ENCODE results near the gene PLA2G2C. TPM values are rescaled to one million over a fixed set of nuclear protein-coding genes. Genes with fewer than 3 reads are reported as not detected.

Gene PLA2G2C
- total RNA-seq, 2 experiments from 2014 or later: 0.43 to 0.44 TPM

- H3K4me1 Mint-ChIP-seq (ENCODE audit: low read depth): peaks cover 29% of the 10 kb centered on the region
- peaks cover 5% of the 10 kb centered on the region for H3K27me3 Mint-ChIP-seq
- H3K9me3 Mint-ChIP-seq: peaks cover 11% of the 10 kb centered on the region
- intact Hi-C loops (cut with micrococcal nuclease): no loop called here
- DNase-seq: no peak
- H3K36me3 Mint-ChIP-seq: no peaks in the 10 kb centered on the region
- H3K27ac Mint-ChIP-seq: no peak overlapping the region
- CTCF ChIA-PET: interaction anchor here (0.5 to 7.1 kb wide), 2 partner anchors 12 to 310 kb away, joined by 3 to 60 read pairs; no protein-coding TSS in a partner anchor
- H3K4me3 Mint-ChIP-seq: no peak overlapping the region
- POLR2A ChIA-PET: no interaction called here
Observed at GRCh38 chr1:20182415-20182814, 3.9 kb downstream of the PLA2G2C start.

- Mint-ChIP-seq H3K27me3 (peaks cover 5% of the 10 kb centered on the region), H3K4me1 (ENCODE audit: low read depth) (peaks cover 16% of the 10 kb centered on the region), H3K36me3 (no peaks in the 10 kb centered on the region), H3K27ac (no peak overlapping the region), H3K9me3 (peaks cover 11% of the 10 kb centered on the region), H3K4me3 (no peak overlapping the region)
- no peak for DNase-seq
- intact Hi-C loops (cut with micrococcal nuclease): no loop called here
- ChIA-PET POLR2A (no interaction called here), CTCF (interaction anchor here (1.2 to 7.1 kb wide), 3 partner anchors 14 to 31 kb away, joined by 3 to 60 read pairs (median 9); no protein-coding TSS in a partner anchor)
Observed at GRCh38 chr1:20180844-20181207, 5.5 kb downstream of the PLA2G2C start.

- intact Hi-C loops (cut with micrococcal nuclease): no loop called here
- no peak overlapping the region for H3K27ac Mint-ChIP-seq
- no peak overlapping the region for H3K4me3 Mint-ChIP-seq
- H3K36me3 Mint-ChIP-seq: no peaks in the 10 kb centered on the region
- H3K9me3 Mint-ChIP-seq: peaks cover 11% of the 10 kb centered on the region
- peaks cover 15% of the 10 kb centered on the region for H3K4me1 Mint-ChIP-seq (ENCODE audit: low read depth)
- peaks cover 5% of the 10 kb centered on the region for H3K27me3 Mint-ChIP-seq
- no peak for DNase-seq
- POLR2A ChIA-PET: no interaction called here
- CTCF ChIA-PET: interaction anchor here (0.8 to 7.1 kb wide), 7 partner anchors 9 to 238 kb away, joined by 3 to 60 read pairs (median 4); no protein-coding TSS in a partner anchor
Observed at GRCh38 chr1:20180129-20180843, 6.0 kb downstream of the PLA2G2C start.

- Mint-ChIP-seq H3K27ac (no peak overlapping the region), H3K36me3 (no peaks in the 10 kb centered on the region), H3K27me3 (peaks cover 5% of the 10 kb centered on the region), H3K9me3 (peaks cover 11% of the 10 kb centered on the region), H3K4me3 (no peak overlapping the region), H3K4me1 (ENCODE audit: low read depth) (peaks cover 15% of the 10 kb centered on the region)
- ChIA-PET CTCF (interaction anchor here (0.8 to 7.1 kb wide), 9 partner anchors 8 to 238 kb away, joined by 3 to 60 read pairs (median 4); no protein-coding TSS in a partner anchor), POLR2A (no interaction called here)
- no peak for DNase-seq
- intact Hi-C loops (cut with micrococcal nuclease): no loop called here
Observed at GRCh38 chr1:20179371-20180128, 6.8 kb downstream of the PLA2G2C start.

GRCh38 chr1:20178634-20179370 is 7.5 kb downstream of the PLA2G2C start:
- H3K27ac Mint-ChIP-seq: no peak overlapping the region
- CTCF ChIA-PET: interaction anchor here (1.1 to 7.1 kb wide), 5 partner anchors 9 to 87 kb away, joined by 3 to 60 read pairs (median 5); no protein-coding TSS in a partner anchor
- H3K36me3 Mint-ChIP-seq: no peaks in the 10 kb centered on the region
- H3K4me1 Mint-ChIP-seq (ENCODE audit: low read depth): peaks cover 8% of the 10 kb centered on the region
- intact Hi-C loops (cut with micrococcal nuclease): no loop called here
- H3K27me3 Mint-ChIP-seq: peaks cover 5% of the 10 kb centered on the region
- POLR2A ChIA-PET: no interaction called here
- DNase-seq: no peak
- peaks cover 11% of the 10 kb centered on the region for H3K9me3 Mint-ChIP-seq
- H3K4me3 Mint-ChIP-seq: no peak overlapping the region

GRCh38 chr1:20174937-20175666 is 11.2 kb downstream of the PLA2G2C start:
- H3K27ac Mint-ChIP-seq: no peak overlapping the region
- CTCF ChIA-PET: interaction anchor here (0.9 to 7.8 kb wide), 3 partner anchors 19 to 38 kb away, joined by 3 to 47 read pairs (median 6); no protein-coding TSS in a partner anchor
- no peak for DNase-seq

GRCh38 chr1:20172033-20172590 is 14.2 kb downstream of the PLA2G2C start:
- intact Hi-C loops (cut with micrococcal nuclease): no loop called here
- no peak overlapping the region for H3K27ac Mint-ChIP-seq
- ChIA-PET CTCF (interaction anchor here (0.7 to 7.8 kb wide), 6 partner anchors 8 to 255 kb away, joined by 3 to 47 read pairs (median 4); no protein-coding TSS in a partner anchor), POLR2A (no interaction called here)
- peaks cover 16% of the 10 kb centered on the region for H3K4me1 Mint-ChIP-seq (ENCODE audit: low read depth)
- H3K36me3 Mint-ChIP-seq: no peaks in the 10 kb centered on the region
- no peak for DNase-seq
- H3K9me3 Mint-ChIP-seq: no peaks in the 10 kb centered on the region
- no peak overlapping the region for H3K4me3 Mint-ChIP-seq
- H3K27me3 Mint-ChIP-seq: no peaks in the 10 kb centered on the region

More at GRCh38 chr1:20174937-20175666, 11.2 kb downstream of the PLA2G2C start:
- Mint-ChIP-seq H3K27me3 (no peaks in the 10 kb centered on the region), H3K4me1 (ENCODE audit: low read depth) (peaks cover 16% of the 10 kb centered on the region), H3K9me3 (peaks cover 9% of the 10 kb centered on the region), H3K36me3 (no peaks in the 10 kb centered on the region), H3K4me3 (no peak overlapping the region)
- POLR2A ChIA-PET: no interaction called here
- intact Hi-C loops (cut with micrococcal nuclease): no loop called here

GRCh38 chr1:20169932-20170331 is 16.4 kb downstream of the PLA2G2C start:
- H3K36me3 Mint-ChIP-seq: peaks cover 4% of the 10 kb centered on the region
- no peak overlapping the region for H3K4me3 Mint-ChIP-seq
- H3K27me3 Mint-ChIP-seq: peaks cover 2% of the 10 kb centered on the region
- POLR2A ChIA-PET: no interaction called here
- CTCF ChIA-PET: interaction anchor here (7.8 kb wide), 1 partner anchor 24 kb away, joined by 47 read pairs; no protein-coding TSS in a partner anchor
- peaks cover 4% of the 10 kb centered on the region for H3K9me3 Mint-ChIP-seq
- intact Hi-C loops (cut with micrococcal nuclease): no loop called here
- no peak overlapping the region for H3K27ac Mint-ChIP-seq
- peaks cover 12% of the 10 kb centered on the region for H3K4me1 Mint-ChIP-seq (ENCODE audit: low read depth)
- no peak for DNase-seq

- DNase-seq: no peak
- no peak overlapping the region for H3K27ac Mint-ChIP-seq
- H3K4me3 Mint-ChIP-seq: no peak overlapping the region
- H3K4me1 Mint-ChIP-seq (ENCODE audit: low read depth): peaks cover 9% of the 10 kb centered on the region
- intact Hi-C loops (cut with micrococcal nuclease): no loop called here
- H3K27me3 Mint-ChIP-seq: peaks cover 2% of the 10 kb centered on the region
- peaks cover 13% of the 10 kb centered on the region for H3K9me3 Mint-ChIP-seq
- POLR2A ChIA-PET: no interaction called here
- CTCF ChIA-PET: interaction anchor here (7.8 kb wide), 1 partner anchor 25 kb away, joined by 47 read pairs; no protein-coding TSS in a partner anchor
- H3K36me3 Mint-ChIP-seq: peaks cover 4% of the 10 kb centered on the region
Observed at GRCh38 chr1:20168564-20169491, 17.5 kb downstream of the PLA2G2C start.

- no peak overlapping the region for H3K4me3 Mint-ChIP-seq
- intact Hi-C loops (cut with micrococcal nuclease): no loop called here
- no peak overlapping the region for H3K27ac Mint-ChIP-seq
- H3K36me3 Mint-ChIP-seq: peaks cover 9% of the 10 kb centered on the region
- ChIA-PET CTCF (interaction anchor here (6.4 to 7.8 kb wide), 2 partner anchors 27 kb away, joined by 47 to 58 read pairs; no protein-coding TSS in a partner anchor), POLR2A (no interaction called here)
- no peak for DNase-seq
- H3K9me3 Mint-ChIP-seq: peaks cover 28% of the 10 kb centered on the region
- peaks cover 7% of the 10 kb centered on the region for H3K4me1 Mint-ChIP-seq (ENCODE audit: low read depth)
- peaks cover 2% of the 10 kb centered on the region for H3K27me3 Mint-ChIP-seq
Observed at GRCh38 chr1:20167126-20167525, 19.2 kb downstream of the PLA2G2C start.

Data from activated CD4-positive, alpha-beta memory T cell treated with anti-CD3 and anti-CD28 coated beads for 36 hours (primary cell).